Trophoblast cell (in vitro differentiated cells and primary cell): ENCODE data around the gene RASA3.

Experiments
- DNase-seq, 2 donors: peaks; one replicate each; pipeline ENCODE4 v3.0.0-alpha.2; 2016
- H2AFZ ChIP-seq: 2 replicates; pipeline ENCODE4 v1.6.1; 2013; ENCODE audit warnings: low read length, moderate library complexity, mild to moderate bottlenecking; ENCODE audit not compliant: insufficient read depth, poor library complexity
- H2AK5ac ChIP-seq: 2 replicates; pipeline ENCODE4 v1.6.1; 2013; ENCODE audit warnings: mild to moderate bottlenecking, low read length
- H2BK120ac ChIP-seq: 2 replicates; pipeline ENCODE4 v1.6.1; 2013; ENCODE audit warnings: low read length, mild to moderate bottlenecking, moderate library complexity; ENCODE audit not compliant: insufficient read depth, poor library complexity
- H2BK12ac ChIP-seq: 2 replicates; pipeline ENCODE4 v1.6.1; 2013; ENCODE audit warnings: mild to moderate bottlenecking, low read length, moderate library complexity
- H2BK5ac ChIP-seq: 2 replicates; pipeline ENCODE4 v1.6.1; 2013; ENCODE audit warnings: low read length, low read depth, moderate library complexity, mild to moderate bottlenecking; ENCODE audit not compliant: poor library complexity
- H3K14ac ChIP-seq: 2 replicates; pipeline ENCODE4 v1.6.1; 2013; ENCODE audit warnings: mild to moderate bottlenecking, low read length
- H3K18ac ChIP-seq: 2 replicates; pipeline ENCODE4 v1.6.1; 2013; ENCODE audit warnings: mild to moderate bottlenecking, low read length
- H3K23ac ChIP-seq: 2 replicates; pipeline ENCODE4 v1.6.1; 2013; ENCODE audit warnings: low read length
- H3K27ac ChIP-seq: 2 replicates; pipeline ENCODE4 v1.5.1; 2013; ENCODE audit warnings: low read depth, mild to moderate bottlenecking, inconsistent platforms, low read length, moderate library complexity
- H3K27me3 ChIP-seq: 2 replicates; pipeline ENCODE4 v1.6.1; 2013; ENCODE audit warnings: inconsistent platforms, mild to moderate bottlenecking, low read length, moderate library complexity; ENCODE audit not compliant: insufficient read depth
- H3K36me3 ChIP-seq, 2 experiments: 1 replicate in 1 of 2; 2 replicates in 1 of 2; pipeline ENCODE4 v1.6.1; 2013; ENCODE audit warnings: low read length in 2 of 2, mild to moderate bottlenecking in 2 of 2, moderate library complexity in 1 of 2; ENCODE audit not compliant: insufficient read depth in 2 of 2, control insufficient read depth in 1 of 2
- H3K4ac ChIP-seq: 2 replicates; pipeline ENCODE4 v1.6.1; 2013; ENCODE audit warnings: low read depth, mild to moderate bottlenecking, low read length, moderate library complexity
- H3K4me1 ChIP-seq, 2 experiments: 1 replicate in 1 of 2; 2 replicates in 1 of 2; pipeline ENCODE4 v1.6.1; 2013; ENCODE audit warnings: low read length in 2 of 2, mild to moderate bottlenecking in 2 of 2, moderate library complexity in 1 of 2; ENCODE audit not compliant: insufficient read depth in 2 of 2, control insufficient read depth in 1 of 2
- H3K4me2 ChIP-seq: 2 replicates; pipeline ENCODE4 v1.6.1; 2013; ENCODE audit warnings: inconsistent platforms, mild to moderate bottlenecking, low read length, moderate library complexity
- H3K4me3 ChIP-seq: 2 replicates; pipeline ENCODE4 v1.5.1; 2013; ENCODE audit warnings: mild to moderate bottlenecking, low read depth, low read length, inconsistent platforms
- H3K79me1 ChIP-seq: one replicate; pipeline ENCODE4 v1.6.1; 2013; ENCODE audit warnings: low read length
- H3K79me2 ChIP-seq: 2 replicates; pipeline ENCODE4 v1.6.1; 2013; ENCODE audit warnings: low read length, mild to moderate bottlenecking; ENCODE audit not compliant: control insufficient read depth, insufficient read depth, poor library complexity
- H3K9ac ChIP-seq: 2 replicates; pipeline ENCODE4 v1.6.1; 2013; ENCODE audit warnings: mild to moderate bottlenecking, low read length
- H3K9me3 ChIP-seq: 2 replicates; pipeline ENCODE4 v1.6.1; 2013; ENCODE audit warnings: low read depth, mild to moderate bottlenecking, control low read depth, inconsistent platforms, low read length; ENCODE audit not compliant: insufficient read depth
- H4K12ac ChIP-seq: 2 replicates; pipeline ENCODE4 v1.6.1; 2013; ENCODE audit warnings: low read depth, mild to moderate bottlenecking, low read length, moderate library complexity
- H4K8ac ChIP-seq: 2 replicates; pipeline ENCODE4 v1.6.1; 2013; ENCODE audit warnings: low read depth, mild to moderate bottlenecking, low read length, moderate library complexity
- H4K91ac ChIP-seq: one replicate; pipeline ENCODE4 v1.6.1; 2013; ENCODE audit warnings: low read depth, mild to moderate bottlenecking, low read length, moderate library complexity
- WGBS: extraction: QIAGEN DNeasy Blood & Tissue Kit; methylation state at CpG from one replicate; pipeline ENCODE4 v1.1.7; 2013; ENCODE audit warnings: missing lambda C conversion rate; ENCODE audit not compliant: insufficient read length, insufficient coverage; ENCODE audit errors: extremely low coverage; 5-methylcytosine and 5-hydroxymethylcytosine counted together

The RASA3 gene

DNA sequence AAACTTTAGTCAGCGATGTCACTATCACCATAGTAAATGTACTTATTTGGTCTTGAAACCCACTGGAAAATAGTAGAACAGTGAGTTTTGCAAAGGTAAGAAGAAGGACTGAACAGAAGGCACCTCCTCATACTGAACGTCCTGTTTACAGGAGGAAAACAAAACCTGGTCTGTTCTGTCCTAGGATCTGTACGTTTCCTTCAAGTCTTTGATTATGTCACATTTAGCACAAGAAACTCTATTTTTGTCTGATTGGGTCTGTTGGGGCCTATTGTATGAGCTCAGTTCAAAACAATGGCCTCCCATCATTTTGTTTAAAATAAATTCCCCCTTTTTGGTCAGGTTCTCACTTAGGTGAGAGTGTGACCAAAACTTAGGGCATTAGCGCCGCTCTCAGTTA is 35.5 kb upstream of the RASA3 start:
- no peak overlapping the region for H3K4ac ChIP-seq
- no peaks in the 10 kb centered on the region for H3K79me2 ChIP-seq
- H3K4me1 ChIP-seq, result no peaks in the 10 kb centered on the region
- no peak overlapping the region for H2BK120ac ChIP-seq
- no peak overlapping the region for H3K4me2 ChIP-seq
- no peaks in the 10 kb centered on the region for H3K9me3 ChIP-seq
- H3K14ac ChIP-seq, result no peak overlapping the region
- no peaks in the 10 kb centered on the region for H3K27me3 ChIP-seq
- no peak overlapping the region for H4K8ac ChIP-seq
- no peak overlapping the region for H2BK5ac ChIP-seq
- no peak overlapping the region for H4K91ac ChIP-seq
- H3K27ac ChIP-seq, result no peak overlapping the region
- no peak overlapping the region for H2AFZ ChIP-seq
- no peak overlapping the region for H2BK12ac ChIP-seq
- no CpG with 5 or more reads among the region's 5 CpGs for WGBS
- H3K36me3 ChIP-seq, result no peaks in the 10 kb centered on the region
- H2AK5ac ChIP-seq, result no peak overlapping the region
- H3K9ac ChIP-seq, result no peak overlapping the region
- H3K79me1 ChIP-seq, result peaks cover 1% of the 10 kb centered on the region
- no peak for DNase-seq
- no peak overlapping the region for H3K4me3 ChIP-seq
- H3K18ac ChIP-seq, result no peak overlapping the region
- H4K12ac ChIP-seq, result no peak overlapping the region
- no peak overlapping the region for H3K23ac ChIP-seq

DNA sequence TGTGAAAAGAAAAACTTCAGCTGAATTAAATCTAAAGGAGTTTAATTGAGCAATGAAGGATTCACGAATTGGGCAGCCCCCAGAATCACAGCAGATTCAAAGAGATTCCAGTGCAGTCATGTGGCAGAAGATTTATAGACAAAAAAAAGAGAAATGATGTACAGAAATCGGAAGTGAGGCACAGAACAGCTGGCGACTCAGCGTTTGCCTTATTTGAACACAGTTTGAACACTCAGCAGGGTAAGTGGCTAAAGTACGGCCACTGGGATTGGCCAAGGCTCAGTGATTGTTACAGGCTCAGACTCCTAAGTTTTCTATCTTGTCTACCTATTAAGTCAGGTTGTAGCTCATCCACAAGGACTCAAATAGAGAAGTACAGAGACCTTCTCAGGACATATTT is 35.0 kb upstream of the RASA3 start:
- H3K4ac ChIP-seq, result no peak overlapping the region
- no peak overlapping the region for H2AFZ ChIP-seq
- H2AK5ac ChIP-seq, result no peak overlapping the region
- peaks cover 1% of the 10 kb centered on the region for H3K79me1 ChIP-seq
- DNase-seq, result peak in 1 of 2 donors; percentile 14
- H2BK5ac ChIP-seq, result no peak overlapping the region
- no peak overlapping the region for H3K18ac ChIP-seq
- no peaks in the 10 kb centered on the region for H3K27me3 ChIP-seq
- H4K8ac ChIP-seq, result no peak overlapping the region
- H4K12ac ChIP-seq, result no peak overlapping the region
- no peaks in the 10 kb centered on the region for H3K9me3 ChIP-seq
- peaks cover 3% of the 10 kb centered on the region in 2 experiments for H3K4me1 ChIP-seq
- no peak overlapping the region for H3K14ac ChIP-seq
- no peak overlapping the region for H3K9ac ChIP-seq
- no peak overlapping the region for H4K91ac ChIP-seq
- no peak overlapping the region for H3K4me3 ChIP-seq
- no peak overlapping the region for H3K4me2 ChIP-seq
- no peaks in the 10 kb centered on the region for H3K36me3 ChIP-seq
- no peak overlapping the region for H3K27ac ChIP-seq
- no peak overlapping the region for H2BK12ac ChIP-seq
- H3K79me2 ChIP-seq, result no peaks in the 10 kb centered on the region
- H3K23ac ChIP-seq, result no peak overlapping the region
- WGBS, result no CpG with 5 or more reads among the region's 5 CpGs
- no peak overlapping the region for H2BK120ac ChIP-seq

DNA sequence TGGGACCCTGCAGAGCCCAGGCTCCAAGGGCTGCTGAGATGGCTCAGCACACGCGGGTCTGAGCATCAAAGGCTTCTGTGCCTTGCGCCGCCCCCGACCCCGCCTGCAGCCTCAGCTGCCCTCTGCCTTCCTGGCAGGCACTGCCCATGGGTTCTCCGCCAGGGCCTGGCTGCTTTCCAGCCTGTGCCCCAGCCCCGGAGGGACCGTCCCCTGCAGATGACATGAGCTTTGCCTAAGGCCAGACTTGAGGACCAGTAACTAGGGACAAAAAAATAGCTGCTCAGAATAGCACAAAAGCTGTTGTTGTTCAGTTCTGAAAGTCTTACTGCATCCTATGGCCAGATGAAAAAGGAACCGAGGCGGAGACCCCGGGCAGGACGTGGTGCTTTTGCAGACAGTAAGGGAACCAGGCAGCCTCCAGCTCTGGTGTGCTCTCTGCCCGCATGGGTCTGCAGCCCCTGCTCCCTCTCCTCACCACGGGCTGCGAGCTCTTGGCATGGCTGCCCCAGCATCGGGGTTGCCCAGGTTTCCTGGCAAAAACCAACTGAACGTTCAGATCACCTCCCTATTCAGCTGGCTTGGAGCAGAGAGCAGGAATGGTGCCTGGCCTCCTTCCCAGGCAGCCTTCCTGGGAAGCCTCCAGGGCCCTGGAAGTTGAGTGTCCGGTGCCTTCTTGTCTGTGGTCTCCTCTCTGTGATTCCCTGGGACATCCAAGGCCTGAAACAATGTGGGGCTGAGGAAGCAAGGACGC is 34.1 kb upstream of the RASA3 start:
- WGBS, result no CpG with 5 or more reads among the region's 20 CpGs
- Histone ChIP-seq H4K12ac (no peak overlapping the region), H2AFZ (no peak overlapping the region), H3K36me3 (no peaks in the 10 kb centered on the region), H3K23ac (no peak overlapping the region), H3K18ac (no peak overlapping the region), H3K14ac (no peak overlapping the region), H3K4ac (no peak overlapping the region), H4K91ac (no peak overlapping the region), H3K27ac (no peak overlapping the region), H2BK12ac (no peak overlapping the region), H3K4me3 (no peak overlapping the region), H4K8ac (no peak overlapping the region), H3K79me1 (peaks cover 1% of the 10 kb centered on the region), H3K27me3 (no peaks in the 10 kb centered on the region), H2BK5ac (no peak overlapping the region), H2BK120ac (no peak overlapping the region), H3K4me2 (no peak overlapping the region), H3K79me2 (no peaks in the 10 kb centered on the region), H2AK5ac (no peak overlapping the region), H3K9me3 (no peaks in the 10 kb centered on the region), H3K9ac (no peak overlapping the region), H3K4me1 (peaks cover 8 to 9% of the 10 kb centered on the region in 2 experiments)
- no peak for DNase-seq

GRCh38 chr13:114164681-114165429 is 32.4 kb upstream of the RASA3 start:
- Histone ChIP-seq H4K91ac (no peak overlapping the region), H3K79me1 (peaks cover 1% of the 10 kb centered on the region), H3K4ac (no peak overlapping the region), H2AFZ (no peak overlapping the region), H2BK12ac (no peak overlapping the region), H2BK5ac (no peak overlapping the region), H3K36me3 (no peaks in the 10 kb centered on the region), H3K9ac (no peak overlapping the region), H2BK120ac (no peak overlapping the region), H3K4me1 (peaks cover 8 to 9% of the 10 kb centered on the region in 2 experiments), H3K4me3 (no peak overlapping the region), H3K14ac (no peak overlapping the region), H3K27ac (no peak overlapping the region), H3K9me3 (no peaks in the 10 kb centered on the region), H3K79me2 (no peaks in the 10 kb centered on the region), H3K27me3 (no peaks in the 10 kb centered on the region), H3K23ac (no peak overlapping the region), H4K8ac (no peak overlapping the region), H3K18ac (no peak overlapping the region), H3K4me2 (no peak overlapping the region), H2AK5ac (no peak overlapping the region), H4K12ac (no peak overlapping the region)
- WGBS, result no CpG with 5 or more reads among the region's 26 CpGs
- DNase-seq, result no peak
